Measurements from ENCODE around the gene C21orf91. TPM values are rescaled to one million over a fixed set of nuclear protein-coding genes. Genes with fewer than 3 reads are reported as not detected.
A peak's percentile ranks its signal among the peaks of the same experiment; 100 is the strongest.

C21orf91 gene
- total RNA-seq, 1 experiment from 2014 or later: 49.2 TPM

DNA sequence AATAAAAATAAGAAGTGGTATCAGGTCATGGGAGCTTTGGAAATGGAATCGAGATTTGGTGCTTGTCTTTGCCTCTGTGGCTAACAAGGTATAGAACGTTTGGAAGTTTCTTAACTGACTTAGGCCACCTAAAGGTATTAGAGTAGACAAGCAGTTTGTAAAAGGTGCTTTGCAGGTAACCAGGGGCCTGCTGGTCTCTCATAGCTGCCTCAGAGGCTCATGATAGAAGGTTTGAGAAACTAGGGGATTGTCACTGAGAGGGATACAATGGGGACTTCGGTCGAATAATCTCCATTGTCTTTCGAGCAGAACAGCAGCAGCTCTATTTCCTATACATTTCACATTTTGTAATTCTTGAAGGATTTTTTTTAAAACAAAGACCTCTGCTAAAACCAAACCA lies 37.6 kb downstream of the C21orf91 start:
- no peak overlapping the region for H4K5ac ChIP-seq (ENCODE audit: insufficient read length, low read depth, low read length)
- no peak overlapping the region for H2BK12ac ChIP-seq (ENCODE audit: insufficient read length, low read depth, low read length)
- Mint-ChIP-seq H3K27me3 (ENCODE audit: low read depth) (no peaks in the 10 kb centered on the region), H3K4me3 (no peak overlapping the region), H3K4me1 (peaks cover 18 to 25% of the 10 kb centered on the region in 2 experiments), H3K9me3 (no peaks in the 10 kb centered on the region; a peak in 2 of 5 replicates), H3K27ac (peak overlapping the region in 2 of 3 experiments; percentile 3 to 87; a peak in 3 of 7 replicates), H3K36me3 (ENCODE audit: insufficient read depth in 1 of 3, low read depth in 3 of 3) (peaks cover 22 to 37% (median 33%) of the 10 kb centered on the region in 3 experiments)
- no peak overlapping the region for H2BK15ac ChIP-seq (ENCODE audit: low read depth, low read length)
- H3K56ac ChIP-seq (ENCODE audit: insufficient read length, low read depth, low read length): no peak overlapping the region
- no peak overlapping the region for H3K27ac ChIP-seq (ENCODE audit: insufficient read length, low read depth, low read length)
- H3K9me3 ChIP-seq (ENCODE audit: control insufficient read depth, low read depth, low read length): no peaks in the 10 kb centered on the region
- H3K79me2 ChIP-seq (ENCODE audit: insufficient read depth, low read length): no peaks in the 10 kb centered on the region
- DNase-seq: no peak
- TF ChIP-seq, protein P1, sequence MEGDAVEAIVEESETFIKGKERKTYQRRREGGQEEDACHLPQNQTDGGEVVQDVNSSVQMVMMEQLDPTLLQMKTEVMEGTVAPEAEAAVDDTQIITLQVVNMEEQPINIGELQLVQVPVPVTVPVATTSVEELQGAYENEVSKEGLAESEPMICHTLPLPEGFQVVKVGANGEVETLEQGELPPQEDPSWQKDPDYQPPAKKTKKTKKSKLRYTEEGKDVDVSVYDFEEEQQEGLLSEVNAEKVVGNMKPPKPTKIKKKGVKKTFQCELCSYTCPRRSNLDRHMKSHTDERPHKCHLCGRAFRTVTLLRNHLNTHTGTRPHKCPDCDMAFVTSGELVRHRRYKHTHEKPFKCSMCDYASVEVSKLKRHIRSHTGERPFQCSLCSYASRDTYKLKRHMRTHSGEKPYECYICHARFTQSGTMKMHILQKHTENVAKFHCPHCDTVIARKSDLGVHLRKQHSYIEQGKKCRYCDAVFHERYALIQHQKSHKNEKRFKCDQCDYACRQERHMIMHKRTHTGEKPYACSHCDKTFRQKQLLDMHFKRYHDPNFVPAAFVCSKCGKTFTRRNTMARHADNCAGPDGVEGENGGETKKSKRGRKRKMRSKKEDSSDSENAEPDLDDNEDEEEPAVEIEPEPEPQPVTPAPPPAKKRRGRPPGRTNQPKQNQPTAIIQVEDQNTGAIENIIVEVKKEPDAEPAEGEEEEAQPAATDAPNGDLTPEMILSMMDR (conservative IDR thresholded peaks at IDR 0.05): no peak
- no peaks in the 10 kb centered on the region for H4K20me1 ChIP-seq (ENCODE audit: control insufficient read depth, insufficient read depth, insufficient read length)
- H3K79me1 ChIP-seq (ENCODE audit: insufficient read depth, low read depth, low read length, poor library complexity, severe bottlenecking): no peaks in the 10 kb centered on the region
- H3K18ac ChIP-seq (ENCODE audit: insufficient read length, low read depth, low read length): no peak overlapping the region
- H3K23me2 ChIP-seq (ENCODE audit: insufficient read length, low read depth, low read length, poor library complexity, severe bottlenecking): no peaks in the 10 kb centered on the region
- H3K14ac ChIP-seq (ENCODE audit: insufficient read depth, low read length): no peak overlapping the region
- no peak overlapping the region for H2AFZ ChIP-seq (ENCODE audit: low read length)
- H3K23ac ChIP-seq (ENCODE audit: insufficient read length, low read depth, low read length): no peak overlapping the region
- H3K4ac ChIP-seq (ENCODE audit: low read depth, low read length): no peak overlapping the region
- H2BK20ac ChIP-seq (ENCODE audit: low read depth, low read length, poor library complexity, severe bottlenecking): no peak overlapping the region
- no peak overlapping the region for H3K9ac ChIP-seq (ENCODE audit: extremely low read depth, insufficient read length, low read length)
- H2AK5ac ChIP-seq (ENCODE audit: insufficient read length, low read length): no peak overlapping the region
- no peaks in the 10 kb centered on the region for H3K27me3 ChIP-seq (ENCODE audit: insufficient read depth, low read length)
- no peaks in the 10 kb centered on the region; the same call in 1 of the 2 replicates for H3K4me1 ChIP-seq (ENCODE audit: insufficient read depth, low read length)
- H4K8ac ChIP-seq (replicated peaks; ENCODE audit: insufficient read length, low read depth, low read length): no peak overlapping the region
- H3T11ph ChIP-seq (ENCODE audit: low read length): no peak overlapping the region
- H4K91ac ChIP-seq (ENCODE audit: insufficient read length, low read depth, low read length): no peak overlapping the region
- H3K4me2 ChIP-seq (ENCODE audit: insufficient read depth, insufficient read length, low read length): no peak overlapping the region
- H2BK5ac ChIP-seq (ENCODE audit: insufficient read length, low read length): no peak overlapping the region
- no CpG with 5 or more reads among the region's 5 CpGs for WGBS (ENCODE audit: extremely low coverage, insufficient read length, low lambda C conversion rate)
- H2BK120ac ChIP-seq (ENCODE audit: low read depth, low read length, poor library complexity, severe bottlenecking): no peak overlapping the region

All from H9 (cell line).